Panc1 (cell line): Measurements from ENCODE around the gene FOSB. TPM values are rescaled to one million over a fixed set of nuclear protein-coding genes. Genes with fewer than 3 reads are reported as not detected.

Experiments
- ATAC-seq: fragments of 200-7000 bp; cut with Tn5 transposase; 2 replicates; pipeline ENCODE4 v1.9.1; 2020; ENCODE audit warnings: mild to moderate bottlenecking, moderate library complexity
- BruUV-seq: library from RNA; stranded (reverse); fragments of 400-500 nt; replicated peaks from 2 replicates; lab custom pipeline; 2021; lab: Mats Ljungman, UMichigan
- CTCF ChIA-PET: fragments of 300-600 bp; sonication (Branson Sonifier 250); formaldehyde crosslinking; loops from one replicate; lab custom pipeline; 2022; ENCODE audit warnings: antibody characterized with exemption; lab: Charles Lee
- POLR2A ChIA-PET: fragments of 300-600 bp; sonication (Branson Sonifier 250); formaldehyde crosslinking; loops from one replicate; lab custom pipeline; 2022; ENCODE audit warnings: antibody characterized with exemption; lab: Charles Lee
- DNase-seq: peaks from one replicate; pipeline ENCODE4 v3.0.0-alpha.2; 2010; ENCODE audit warnings: low read depth, low spot score
- H3K27ac ChIP-seq: 2 replicates; pipeline ENCODE4 v1.5.1; 2011; ENCODE audit warnings: mild to moderate bottlenecking, low read length, inconsistent platforms
- H3K27me3 ChIP-seq: fragments of 200-500 bp; sonication (Bioruptor generic); 2 replicates; pipeline ENCODE4 v1.6.0; 2014; ENCODE audit warnings: low read length, inconsistent platforms; ENCODE audit not compliant: control insufficient read depth, insufficient read depth
- H3K36me3 ChIP-seq: fragments of 200-500 bp; sonication (Bioruptor generic); 2 replicates; pipeline ENCODE4 v1.5.1; 2014; ENCODE audit warnings: inconsistent platforms, mild to moderate bottlenecking, low read length, moderate library complexity; ENCODE audit not compliant: control insufficient read depth, insufficient read depth
- H3K4me1 ChIP-seq: 2 replicates; pipeline ENCODE4 v1.5.1; 2011; ENCODE audit warnings: inconsistent platforms, mild to moderate bottlenecking, low read length, moderate library complexity; ENCODE audit not compliant: control insufficient read depth, insufficient read depth
- H3K4me3 ChIP-seq, 2 experiments: 2 replicates each; pipeline ENCODE4 v1.5.1; 2011 to 2012; ENCODE audit warnings: low read depth in 2 of 2, low read length in 2 of 2, mild to moderate bottlenecking in 2 of 2, inconsistent platforms in 1 of 2, moderate library complexity in 1 of 2
- H3K9me3 ChIP-seq: fragments of 200-500 bp; sonication (Bioruptor generic); 2 replicates; pipeline ENCODE4 v1.5.1; 2014; ENCODE audit warnings: low read depth, mild to moderate bottlenecking, inconsistent platforms, low read length, moderate library complexity; ENCODE audit not compliant: control insufficient read depth, insufficient read depth
- CTCF ChIP-seq: fragments of 450-650 bp; IDR thresholded peaks from 2 replicates; pipeline ENCODE4 v1.5.1; 2017; ENCODE audit warnings: mild to moderate bottlenecking
- POLR2AphosphoS5 ChIP-seq: IDR thresholded peaks from 2 replicates; pipeline ENCODE4 v1.6.1; 2012; ENCODE audit warnings: mild to moderate bottlenecking, low read depth, low read length, moderate library complexity
- REST ChIP-seq, 2 experiments: IDR thresholded peaks; 2 replicates each; pipeline ENCODE4 v1.6.1; 2011 to 2012; ENCODE audit warnings: low read depth in 2 of 2, control low read depth in 1 of 2, low read length in 1 of 2, mild to moderate bottlenecking in 1 of 2, moderate library complexity in 1 of 2; ENCODE audit not compliant: insufficient read depth in 1 of 2
- SIN3A ChIP-seq: IDR thresholded peaks from 2 replicates; pipeline ENCODE4 v1.6.1; 2012; ENCODE audit warnings: low read depth, mild to moderate bottlenecking, low read length, moderate library complexity, borderline replicate concordance; ENCODE audit not compliant: insufficient read depth
- TCF7L2 ChIP-seq: IDR thresholded peaks from 2 replicates; pipeline ENCODE4 v1.6.1; 2011; ENCODE audit warnings: mild to moderate bottlenecking, low read depth, low read length, inconsistent platforms
- in situ Hi-C: cut with HindIII; loops from 2 replicates; pipeline ENCODE4 v1.10.0; 2016; ENCODE audit warnings: low sequenced_read_pairs, low pct_unique_long_range_greater_than_20kb
- intact Hi-C: fragments of 100-400 bp; cut with micrococcal nuclease; formaldehyde crosslinking; loops from one replicate; pipeline ENCODE4 v1.10.0; 2022; ENCODE audit not compliant: unreplicated experiment
- total RNA-seq: library from RNA; stranded (reverse); gene quantifications from one replicate; pipeline ENCODE4 v1.2.1, GENCODE V29; 2021; ENCODE audit not compliant: unreplicated experiment

FOSB gene
- total RNA-seq, 1 experiment from 2014 or later, result 13.4 TPM

- H3K36me3 ChIP-seq, result no peaks in the 10 kb centered on the region
- H3K4me3 ChIP-seq, result peak overlapping the region in 1 of 2 experiments; percentile 74; a peak in 1 of 4 replicates
- H3K27ac ChIP-seq, result no peak overlapping the region
- ChIA-PET CTCF (no interaction called here), POLR2A (interaction anchor here (0.6 to 2.8 kb wide), 2 partner anchors 15 to 25 kb away, joined by 7 to 20 read pairs; no protein-coding TSS in a partner anchor)
- no TSS peak for BruUV-seq
- no peaks in the 10 kb centered on the region for H3K9me3 ChIP-seq
- peaks cover 22% of the 10 kb centered on the region for H3K4me1 ChIP-seq
- no peaks in the 10 kb centered on the region for H3K27me3 ChIP-seq
- ATAC-seq (no peak), DNase-seq (no peak)
- intact Hi-C loops, result no loop called here
- no peak for TF ChIP-seq TCF7L2
- no peak for TF ChIP-seq CTCF
- no peak for TF ChIP-seq SIN3A
- no peak for TF ChIP-seq REST (IDR thresholded peaks at IDR 0.05; ENCODE audit: insufficient read depth in 1 of 2, low read depth in 2 of 2, low read length in 1 of 2)
- TF ChIP-seq POLR2AphosphoS5, result no peak
- in situ Hi-C loops, result no loop called here
These were observed 15.9 kb upstream of the FOSB start for GRCh38 chr19:45451850-45452387.

- no peaks in the 10 kb centered on the region for H3K9me3 ChIP-seq
- H3K4me1 ChIP-seq, result peaks cover 11% of the 10 kb centered on the region
- H3K27me3 ChIP-seq, result no peaks in the 10 kb centered on the region
- ATAC-seq (peak; percentile 94), DNase-seq (peak; percentile 92)
- in situ Hi-C loops, result no loop called here
- H3K4me3 ChIP-seq, result peak overlapping the region; percentile 8 to 41; a peak in 3 of 4 replicates
- intact Hi-C loops, result no loop called here
- no peaks in the 10 kb centered on the region for H3K36me3 ChIP-seq
- TF ChIP-seq CTCF, result no peak
- TF ChIP-seq TCF7L2, result 0 out of 2 replicates have a peak, but pooled peaks have one; percentile 15
- TF ChIP-seq REST (IDR thresholded peaks at IDR 0.05; ENCODE audit: insufficient read depth in 1 of 2, low read depth in 2 of 2, low read length in 1 of 2), result no peak
- peak; percentile 66; the same call in 1 of the 2 replicates for TF ChIP-seq POLR2AphosphoS5
- peak; percentile 96 for TF ChIP-seq SIN3A
- ChIA-PET CTCF (no interaction called here), POLR2A (interaction anchor here (0.6 to 1.4 kb wide), 3 partner anchors 10 to 21 kb away, joined by 7 to 18 read pairs (median 9); partner anchors contain the start of gene FOSB)
- BruUV-seq, result no TSS peak
- peak overlapping the region; percentile 56 for H3K27ac ChIP-seq
These were observed 11.9 kb upstream of the FOSB start for GRCh38 chr19:45455707-45456499.
